NK-92 (cell line): ENCODE measurements around the gene ZNF888.
"Not testable (repeated sequence)": the region's sequence is repeated elsewhere in the genome, so short reads cannot be mapped to it uniquely, and the experiment has no call there.

Experiments used
- DNase-seq: peaks from one replicate; lab custom pipeline; 2025; ENCODE audit not compliant: unreplicated experiment; lab: John Stamatoyannopoulos, UW

Gene ZNF888

GRCh38 chr19:52880895-52881389 is 42.3 kb downstream of the ZNF888 start:
- no peak for DNase-seq

- DNase-seq = not testable (repeated sequence)
These were observed 50.2 kb downstream of the ZNF888 start for GRCh38 chr19:52872996-52873395.

GRCh38 chr19:52871466-52871865 is 51.8 kb downstream of the ZNF888 start:
- no peak for DNase-seq

- not testable (repeated sequence) for DNase-seq
These were observed 55.2 kb downstream of the ZNF888 start for GRCh38 chr19:52868031-52868430.

- not testable (repeated sequence) for DNase-seq
These were observed 65.6 kb downstream of the ZNF888 start, which contains the start of gene ZNF468 for GRCh38 chr19:52857378-52858191. Gene ZNF468 (minus strand): TSS chr19:52857619. CDS start chr19:52854272, 3,347 bp downstream.

GRCh38 chr19:52856540-52857377 is 66.5 kb downstream of the ZNF888 start:
- not testable (repeated sequence) for DNase-seq
